ENCODE data around the gene RNF26. TPM values are rescaled to one million over a fixed set of nuclear protein-coding genes. Genes with fewer than 3 reads are reported as not detected.

Gene RNF26
- total RNA-seq, 1 donor from 2014 or later: 34.2 TPM

DNA sequence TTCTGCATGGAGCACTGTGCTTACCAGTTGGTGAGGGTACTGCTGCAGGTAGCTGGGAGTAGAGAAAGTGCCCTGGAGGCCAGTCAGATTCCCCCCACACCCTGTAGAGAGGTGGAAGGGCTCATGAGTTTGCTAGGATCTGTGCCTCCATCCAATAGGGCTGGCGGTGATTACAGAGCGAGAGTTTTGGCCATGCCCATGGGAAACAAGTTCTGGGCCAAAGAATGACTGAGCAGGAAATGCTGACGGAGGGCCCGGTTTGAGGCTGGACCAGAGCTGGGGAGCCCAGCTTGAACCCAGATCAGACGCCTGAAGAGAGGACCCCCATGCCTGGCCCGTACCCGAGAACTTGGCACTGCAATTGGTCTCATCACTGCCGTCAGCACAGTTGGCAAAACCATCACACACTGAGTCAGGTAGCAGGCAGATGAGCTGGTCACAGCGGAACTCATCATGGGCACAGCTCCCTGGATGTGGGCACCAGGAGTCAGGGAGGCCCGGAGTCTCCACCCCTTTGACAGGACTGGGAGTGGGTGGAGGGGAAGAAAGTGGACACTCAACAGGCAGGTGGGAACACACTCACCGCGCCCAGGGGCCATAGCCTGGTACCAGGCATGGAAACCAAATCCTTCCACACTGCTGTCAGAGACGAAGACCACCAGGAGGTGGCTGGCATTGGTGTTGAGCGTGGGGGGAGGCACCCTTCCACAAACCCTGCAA lies 10.1 kb downstream of the RNF26 start:
- Mint-ChIP-seq H3K36me3 (ENCODE audit: insufficient read depth) (no peaks in the 10 kb centered on the region), H3K27me3 (peaks cover 66% of the 10 kb centered on the region), H3K9me3 (ENCODE audit: low read depth) (no peaks in the 10 kb centered on the region), H3K27ac (no peak overlapping the region), H3K4me1 (ENCODE audit: low read depth) (no peaks in the 10 kb centered on the region), H3K4me3 (ENCODE audit: low read depth) (no peak overlapping the region)
- TF ChIP-seq, protein P1, sequence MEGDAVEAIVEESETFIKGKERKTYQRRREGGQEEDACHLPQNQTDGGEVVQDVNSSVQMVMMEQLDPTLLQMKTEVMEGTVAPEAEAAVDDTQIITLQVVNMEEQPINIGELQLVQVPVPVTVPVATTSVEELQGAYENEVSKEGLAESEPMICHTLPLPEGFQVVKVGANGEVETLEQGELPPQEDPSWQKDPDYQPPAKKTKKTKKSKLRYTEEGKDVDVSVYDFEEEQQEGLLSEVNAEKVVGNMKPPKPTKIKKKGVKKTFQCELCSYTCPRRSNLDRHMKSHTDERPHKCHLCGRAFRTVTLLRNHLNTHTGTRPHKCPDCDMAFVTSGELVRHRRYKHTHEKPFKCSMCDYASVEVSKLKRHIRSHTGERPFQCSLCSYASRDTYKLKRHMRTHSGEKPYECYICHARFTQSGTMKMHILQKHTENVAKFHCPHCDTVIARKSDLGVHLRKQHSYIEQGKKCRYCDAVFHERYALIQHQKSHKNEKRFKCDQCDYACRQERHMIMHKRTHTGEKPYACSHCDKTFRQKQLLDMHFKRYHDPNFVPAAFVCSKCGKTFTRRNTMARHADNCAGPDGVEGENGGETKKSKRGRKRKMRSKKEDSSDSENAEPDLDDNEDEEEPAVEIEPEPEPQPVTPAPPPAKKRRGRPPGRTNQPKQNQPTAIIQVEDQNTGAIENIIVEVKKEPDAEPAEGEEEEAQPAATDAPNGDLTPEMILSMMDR (IDR thresholded peaks at IDR 0.05; ENCODE audit: unreplicated experiment): no peak
- no peak for DNase-seq (ENCODE audit: low spot score, unreplicated experiment)

DNA sequence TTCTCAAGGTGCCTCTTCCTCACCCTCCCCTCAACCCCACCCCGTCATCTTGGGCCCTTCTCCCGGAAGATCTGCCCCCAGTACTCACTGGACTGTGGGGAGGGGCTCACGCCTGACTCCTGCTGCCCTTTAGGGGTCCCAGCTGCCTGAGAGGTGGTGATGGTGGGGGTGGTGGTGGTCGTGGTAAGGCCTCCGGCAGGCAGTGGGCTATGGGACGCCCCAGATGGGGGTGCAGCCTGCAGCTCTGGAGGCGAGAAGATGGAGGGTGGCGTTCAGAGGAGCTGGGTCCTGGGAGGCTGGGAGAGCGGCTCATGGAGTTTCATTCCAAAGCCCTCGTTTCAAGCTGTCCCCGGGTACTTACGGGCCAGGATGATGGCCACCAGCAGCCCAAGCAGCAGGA lies 11.4 kb downstream of the RNF26 start:
- peaks cover 69% of the 10 kb centered on the region for H3K27me3 Mint-ChIP-seq
- no peak overlapping the region for H3K27ac Mint-ChIP-seq
- TF ChIP-seq, protein P1 (IDR thresholded peaks at IDR 0.05; ENCODE audit: unreplicated experiment): no peak
- H3K4me3 Mint-ChIP-seq (ENCODE audit: low read depth): no peak overlapping the region
- no peaks in the 10 kb centered on the region for H3K4me1 Mint-ChIP-seq (ENCODE audit: low read depth)
- H3K36me3 Mint-ChIP-seq (ENCODE audit: insufficient read depth): no peaks in the 10 kb centered on the region
- H3K9me3 Mint-ChIP-seq (ENCODE audit: low read depth): no peaks in the 10 kb centered on the region
- DNase-seq (ENCODE audit: low spot score, unreplicated experiment): no peak

DNA sequence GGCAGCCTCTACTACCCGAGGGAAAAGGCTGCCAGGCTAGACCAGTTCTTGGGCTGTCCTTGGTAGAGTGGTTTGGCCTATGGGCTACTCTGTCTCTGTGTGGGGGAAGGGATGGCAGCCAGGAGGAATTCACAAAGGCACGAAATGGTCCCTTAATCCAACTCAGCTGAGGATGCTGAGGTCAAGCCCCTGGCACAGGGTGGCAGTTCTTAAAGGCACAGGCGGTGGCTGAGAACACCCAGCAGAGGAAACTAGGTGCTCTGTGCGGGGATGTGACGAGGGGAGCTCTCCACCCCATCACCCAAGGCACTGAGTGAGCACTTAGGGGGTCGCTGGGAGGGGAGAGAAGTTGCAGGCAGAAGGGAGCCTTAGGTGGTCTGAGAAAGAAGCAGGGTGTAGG lies 12.3 kb downstream of the RNF26 start, which contains the start of gene MFRP:
Gene MFRP, minus strand, starts transcription at position 101 of the 400 bp plus-strand sequence. CDS start 192 bp downstream, outside the sequence.
- Mint-ChIP-seq H3K9me3 (ENCODE audit: low read depth) (no peaks in the 10 kb centered on the region), H3K36me3 (ENCODE audit: insufficient read depth) (no peaks in the 10 kb centered on the region), H3K4me3 (ENCODE audit: low read depth) (no peak within 1 kb of the TSS), H3K27ac (no peak within 1 kb of the TSS), H3K4me1 (ENCODE audit: low read depth) (no peaks in the 10 kb centered on the region), H3K27me3 (peaks cover 66% of the 10 kb centered on the region)
- DNase-seq (ENCODE audit: low spot score, unreplicated experiment): no peak
- TF ChIP-seq, protein P1 (IDR thresholded peaks at IDR 0.05; ENCODE audit: unreplicated experiment): no peak

DNA sequence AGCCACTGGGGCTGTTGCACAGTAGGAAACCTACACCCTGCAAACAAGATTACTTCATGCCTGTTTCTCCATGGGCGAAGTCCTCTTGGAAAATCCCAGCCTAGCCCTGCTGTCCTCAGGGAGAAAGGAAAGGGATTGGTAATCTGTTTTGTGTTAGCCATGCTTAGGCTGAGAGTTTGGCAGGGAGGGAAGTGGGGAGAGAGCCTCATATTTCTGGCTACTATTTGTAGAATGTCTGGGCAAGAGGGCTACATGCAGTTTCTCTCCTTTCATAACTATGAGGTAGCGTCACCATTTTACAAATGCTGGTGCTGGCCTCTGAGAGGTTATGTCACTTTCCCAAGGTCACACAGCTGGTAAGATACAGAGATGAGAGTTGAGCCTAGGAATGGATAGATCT lies 12.9 kb downstream of the RNF26 start:
- DNase-seq (ENCODE audit: low spot score, unreplicated experiment): no peak

DNA sequence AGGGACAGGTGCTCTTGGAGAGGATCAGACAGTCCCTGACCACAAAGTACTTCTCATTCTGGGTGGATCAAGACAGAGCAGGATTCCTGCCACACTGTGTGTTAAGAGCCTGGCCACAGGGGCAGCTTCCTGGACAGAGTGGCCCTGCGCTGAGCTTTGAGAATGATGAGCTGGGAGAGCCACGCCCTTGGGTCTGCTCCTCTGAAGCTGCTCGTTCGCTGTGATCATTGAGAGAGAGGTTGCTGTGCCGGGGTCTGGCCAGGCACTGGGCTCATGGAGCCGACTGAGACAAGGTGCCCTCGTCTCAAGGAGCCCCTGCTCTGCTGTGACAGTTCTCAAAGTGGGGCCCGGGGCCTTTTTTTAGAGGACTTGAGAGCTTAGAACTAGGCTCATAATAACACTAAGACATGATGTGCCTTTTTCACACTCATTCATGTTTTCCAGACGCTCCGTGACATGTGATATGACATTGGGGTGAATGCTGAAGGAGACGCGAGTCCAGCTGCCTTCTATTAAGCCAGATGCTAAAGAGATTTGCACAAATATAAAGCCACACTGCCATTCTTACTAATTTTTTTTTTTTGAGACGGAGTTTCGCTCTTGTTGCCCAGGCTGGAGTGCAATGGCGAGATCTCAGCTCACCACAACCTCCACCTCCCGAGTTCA lies 13.7 kb downstream of the RNF26 start:
- TF ChIP-seq, protein P1 (IDR thresholded peaks at IDR 0.05; ENCODE audit: unreplicated experiment): no peak
- peaks cover 58% of the 10 kb centered on the region for H3K27me3 Mint-ChIP-seq
- H3K4me3 Mint-ChIP-seq (ENCODE audit: low read depth): no peak overlapping the region
- H3K27ac Mint-ChIP-seq: no peak overlapping the region
- H3K36me3 Mint-ChIP-seq (ENCODE audit: insufficient read depth): no peaks in the 10 kb centered on the region
- H3K9me3 Mint-ChIP-seq (ENCODE audit: low read depth): no peaks in the 10 kb centered on the region
- peaks cover 3% of the 10 kb centered on the region for H3K4me1 Mint-ChIP-seq (ENCODE audit: low read depth)
- no peak for DNase-seq (ENCODE audit: low spot score, unreplicated experiment)

More for the DNA sequence above, 12.9 kb downstream of the RNF26 start:
- no peaks in the 10 kb centered on the region for H3K4me1 Mint-ChIP-seq (ENCODE audit: low read depth)
- H3K4me3 Mint-ChIP-seq (ENCODE audit: low read depth): no peak overlapping the region
- no peaks in the 10 kb centered on the region for H3K36me3 Mint-ChIP-seq (ENCODE audit: insufficient read depth)
- no peaks in the 10 kb centered on the region for H3K9me3 Mint-ChIP-seq (ENCODE audit: low read depth)
- H3K27ac Mint-ChIP-seq: no peak overlapping the region
- TF ChIP-seq, protein P1 (IDR thresholded peaks at IDR 0.05; ENCODE audit: unreplicated experiment): no peak
- peaks cover 64% of the 10 kb centered on the region for H3K27me3 Mint-ChIP-seq

All from progenitor cell of endocrine pancreas (in vitro differentiated cells).